Measurements from ENCODE around the gene PHF13.
"Not testable (repeated sequence)": the region's sequence is repeated elsewhere in the genome, so short reads cannot be mapped to it uniquely, and the experiment has no call there.

Gene PHF13

DNA sequence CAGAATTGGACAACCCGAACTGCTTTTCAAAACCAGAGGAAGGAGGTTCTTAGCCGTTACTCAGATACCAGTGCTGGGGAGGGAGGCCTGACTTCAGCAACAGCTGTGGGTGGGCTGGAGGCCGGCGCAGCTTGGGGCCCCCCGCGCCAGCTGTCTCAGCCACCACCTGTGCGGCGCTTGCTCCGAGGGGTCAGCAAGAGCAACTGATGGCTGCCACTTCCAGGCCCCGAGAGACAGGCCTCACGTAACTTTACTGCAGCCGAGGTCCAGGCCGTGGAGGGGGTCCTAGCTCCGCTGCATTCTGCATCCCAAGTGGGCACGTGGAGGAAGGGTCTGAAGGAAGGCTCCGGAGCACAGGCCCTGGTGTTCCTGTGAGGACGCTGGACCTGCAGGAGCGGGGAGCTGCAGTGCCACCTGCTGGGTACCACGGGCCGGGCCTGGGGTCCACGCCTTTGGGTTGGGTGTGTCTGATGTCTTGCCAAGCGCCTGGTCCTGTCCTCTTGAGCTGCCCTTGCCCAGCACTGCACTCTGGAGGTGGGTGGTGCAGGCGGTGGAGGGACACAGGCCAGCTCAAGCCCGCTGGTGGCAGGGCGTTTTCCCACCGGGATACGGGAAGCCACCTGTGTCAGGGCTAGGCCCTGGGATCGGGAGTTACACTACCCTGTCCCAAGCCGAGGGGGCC is 21.0 kb downstream of the PHF13 start:
- no peak overlapping the region for H3K4me3 ChIP-seq (replicated peaks; ENCODE audit: low read depth, low read length)
- no peaks in the 10 kb centered on the region for H3K27me3 ChIP-seq (replicated peaks; ENCODE audit: control insufficient read depth, insufficient read depth, low read length)
- DNase-seq (ENCODE audit: extremely low read depth, insufficient read length) = no peak
- H3K36me3 ChIP-seq (ENCODE audit: control insufficient read depth, insufficient read depth, low read length) = peaks cover 33% of the 10 kb centered on the region
- TF ChIP-seq, protein P1, sequence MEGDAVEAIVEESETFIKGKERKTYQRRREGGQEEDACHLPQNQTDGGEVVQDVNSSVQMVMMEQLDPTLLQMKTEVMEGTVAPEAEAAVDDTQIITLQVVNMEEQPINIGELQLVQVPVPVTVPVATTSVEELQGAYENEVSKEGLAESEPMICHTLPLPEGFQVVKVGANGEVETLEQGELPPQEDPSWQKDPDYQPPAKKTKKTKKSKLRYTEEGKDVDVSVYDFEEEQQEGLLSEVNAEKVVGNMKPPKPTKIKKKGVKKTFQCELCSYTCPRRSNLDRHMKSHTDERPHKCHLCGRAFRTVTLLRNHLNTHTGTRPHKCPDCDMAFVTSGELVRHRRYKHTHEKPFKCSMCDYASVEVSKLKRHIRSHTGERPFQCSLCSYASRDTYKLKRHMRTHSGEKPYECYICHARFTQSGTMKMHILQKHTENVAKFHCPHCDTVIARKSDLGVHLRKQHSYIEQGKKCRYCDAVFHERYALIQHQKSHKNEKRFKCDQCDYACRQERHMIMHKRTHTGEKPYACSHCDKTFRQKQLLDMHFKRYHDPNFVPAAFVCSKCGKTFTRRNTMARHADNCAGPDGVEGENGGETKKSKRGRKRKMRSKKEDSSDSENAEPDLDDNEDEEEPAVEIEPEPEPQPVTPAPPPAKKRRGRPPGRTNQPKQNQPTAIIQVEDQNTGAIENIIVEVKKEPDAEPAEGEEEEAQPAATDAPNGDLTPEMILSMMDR (IDR thresholded peaks at IDR 0.05; ENCODE audit: insufficient read depth, low read length, poor library complexity, severe bottlenecking) = peak; percentile 50

DNA sequence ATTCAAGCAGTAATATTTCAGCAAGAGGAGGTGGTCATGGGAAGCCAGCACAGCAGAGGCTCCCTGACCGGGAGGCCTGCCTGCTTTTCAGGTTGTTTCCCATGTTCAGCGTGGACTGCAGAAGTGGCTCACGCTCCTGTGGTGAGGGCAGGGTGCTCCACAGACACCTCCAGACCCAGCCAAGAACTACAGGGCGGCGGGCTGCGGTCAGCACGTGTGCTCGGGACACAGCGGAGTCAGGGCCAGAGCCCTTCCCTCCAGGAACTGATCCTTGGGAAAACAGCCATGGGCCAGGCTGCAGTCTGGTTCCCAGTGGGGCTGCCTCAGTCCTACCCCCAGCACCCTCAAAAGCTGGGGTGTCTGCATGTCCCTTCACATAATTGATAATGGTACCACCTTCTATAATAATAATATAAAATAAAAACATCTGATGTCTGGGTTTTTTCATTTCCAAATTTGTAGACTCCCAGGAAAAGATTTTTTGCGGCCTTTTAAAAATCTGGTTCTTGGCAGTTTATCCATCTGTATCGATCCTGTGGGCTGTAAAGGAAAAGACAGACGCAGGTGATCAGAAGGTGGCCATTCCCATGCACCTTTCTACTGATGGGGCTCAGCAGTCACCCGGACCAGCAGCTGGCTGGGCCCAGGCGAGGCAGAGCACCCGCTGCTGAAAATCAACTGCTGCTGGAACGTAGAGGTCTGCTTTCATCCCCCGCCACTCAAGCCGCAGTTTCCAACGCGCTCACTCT is 21.8 kb downstream of the PHF13 start:
- no peak for DNase-seq (ENCODE audit: extremely low read depth, insufficient read length)
- H3K4me3 ChIP-seq (replicated peaks; ENCODE audit: low read depth, low read length) = no peak overlapping the region
- peaks cover 33% of the 10 kb centered on the region for H3K36me3 ChIP-seq (ENCODE audit: control insufficient read depth, insufficient read depth, low read length)
- TF ChIP-seq, protein P1 (IDR thresholded peaks at IDR 0.05; ENCODE audit: insufficient read depth, low read length, poor library complexity, severe bottlenecking) = no peak
- H3K27me3 ChIP-seq (replicated peaks; ENCODE audit: control insufficient read depth, insufficient read depth, low read length) = no peaks in the 10 kb centered on the region

DNA sequence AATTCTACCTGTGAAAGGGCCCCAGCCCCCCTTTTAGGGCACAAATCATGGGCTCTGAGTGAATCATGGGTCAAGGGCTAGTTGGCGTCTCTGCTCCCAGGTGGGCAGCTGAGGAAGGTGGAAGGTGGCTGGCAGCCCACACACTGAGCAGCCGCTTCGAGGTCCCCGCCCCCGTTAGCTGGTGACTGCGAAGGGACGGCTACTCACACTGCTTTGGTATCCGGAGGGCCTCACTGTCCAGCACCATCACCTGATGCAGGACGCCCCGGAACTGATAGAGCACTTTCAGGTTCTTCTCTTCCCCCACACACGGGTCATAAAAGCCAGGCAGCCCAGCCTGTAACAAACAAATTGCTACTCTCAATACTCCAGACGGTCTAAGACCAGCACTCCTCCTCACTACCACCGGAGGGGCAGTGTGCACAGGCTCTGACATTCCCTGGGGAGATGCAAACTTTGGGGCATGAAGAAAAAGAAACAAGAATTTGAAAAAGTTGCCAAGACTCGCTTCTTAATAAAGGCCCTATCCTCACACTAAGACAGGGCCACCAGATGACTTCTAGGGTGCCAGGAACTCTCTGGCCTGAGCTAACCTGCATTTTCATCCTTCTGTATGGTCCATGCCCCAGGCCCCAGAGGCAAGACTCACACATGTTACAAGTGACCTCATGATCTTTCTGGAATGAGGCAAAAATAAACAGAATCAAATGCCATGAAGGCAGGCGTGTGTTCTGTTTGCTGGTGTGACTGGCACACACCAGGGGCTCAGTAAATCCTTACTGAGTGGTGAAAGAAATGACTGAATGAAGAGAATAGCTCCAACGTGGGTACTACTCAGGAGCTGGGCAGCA is 22.6 kb downstream of the PHF13 start:
- TF ChIP-seq, protein P1 (IDR thresholded peaks at IDR 0.05; ENCODE audit: insufficient read depth, low read length, poor library complexity, severe bottlenecking) = no peak
- Histone ChIP-seq H3K27me3 (replicated peaks; ENCODE audit: control insufficient read depth, insufficient read depth, low read length) (no peaks in the 10 kb centered on the region), H3K36me3 (ENCODE audit: control insufficient read depth, insufficient read depth, low read length) (peaks cover 33% of the 10 kb centered on the region), H3K4me3 (replicated peaks; ENCODE audit: low read depth, low read length) (no peak overlapping the region)
- no peak for DNase-seq (ENCODE audit: extremely low read depth, insufficient read length)

DNA sequence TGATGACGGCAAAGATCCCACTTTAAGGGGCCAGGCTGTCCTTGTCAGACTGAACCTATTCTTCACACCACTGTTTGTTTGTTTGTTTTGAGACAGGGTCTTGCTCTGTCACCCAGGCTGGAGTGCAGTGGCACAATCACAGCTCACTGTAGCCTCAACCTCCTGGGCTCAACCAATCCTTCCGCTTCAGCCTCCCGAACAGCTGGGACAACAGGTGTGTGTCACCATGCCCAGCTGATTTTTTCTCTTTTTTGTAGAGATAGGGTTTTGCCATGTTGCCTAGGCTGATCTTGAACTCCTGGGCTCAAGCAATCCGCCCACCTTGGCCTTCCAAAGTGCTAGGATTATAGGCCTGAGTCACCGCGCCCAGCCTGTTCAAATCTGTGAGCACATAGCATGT is 23.2 kb downstream of the PHF13 start:
- H3K27me3 ChIP-seq (replicated peaks; ENCODE audit: control insufficient read depth, insufficient read depth, low read length); DNase-seq (ENCODE audit: extremely low read depth, insufficient read length); H3K4me3 ChIP-seq (replicated peaks; ENCODE audit: low read depth, low read length): not testable (repeated sequence)
- peaks cover 33% of the 10 kb centered on the region for H3K36me3 ChIP-seq (ENCODE audit: control insufficient read depth, insufficient read depth, low read length)

DNA sequence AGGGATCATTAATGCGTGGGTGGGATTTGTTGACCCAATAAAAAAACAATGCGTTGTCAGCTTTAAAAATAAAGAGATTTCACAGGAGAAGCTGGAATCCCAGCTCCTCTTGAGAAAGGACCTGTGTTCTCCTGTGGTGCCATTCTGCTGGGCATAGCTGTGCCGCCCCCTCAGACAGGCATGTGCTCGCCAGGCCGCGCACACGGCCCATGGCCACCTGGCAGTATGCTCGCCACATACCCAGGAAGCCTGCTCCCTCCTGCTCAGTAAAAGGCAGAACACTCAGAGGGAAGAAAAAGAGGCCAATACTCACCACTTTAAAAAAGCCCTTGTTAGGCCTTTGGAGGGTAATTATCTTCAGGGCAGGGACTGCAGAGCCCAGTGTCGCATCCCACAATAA is 24.2 kb downstream of the PHF13 start:
- TF ChIP-seq, protein P1 (IDR thresholded peaks at IDR 0.05; ENCODE audit: insufficient read depth, low read length, poor library complexity, severe bottlenecking) = no peak
- no peak overlapping the region for H3K4me3 ChIP-seq (replicated peaks; ENCODE audit: low read depth, low read length)
- no peaks in the 10 kb centered on the region for H3K27me3 ChIP-seq (replicated peaks; ENCODE audit: control insufficient read depth, insufficient read depth, low read length)
- peaks cover 35% of the 10 kb centered on the region for H3K36me3 ChIP-seq (ENCODE audit: control insufficient read depth, insufficient read depth, low read length)
- DNase-seq (ENCODE audit: extremely low read depth, insufficient read length) = no peak

DNA sequence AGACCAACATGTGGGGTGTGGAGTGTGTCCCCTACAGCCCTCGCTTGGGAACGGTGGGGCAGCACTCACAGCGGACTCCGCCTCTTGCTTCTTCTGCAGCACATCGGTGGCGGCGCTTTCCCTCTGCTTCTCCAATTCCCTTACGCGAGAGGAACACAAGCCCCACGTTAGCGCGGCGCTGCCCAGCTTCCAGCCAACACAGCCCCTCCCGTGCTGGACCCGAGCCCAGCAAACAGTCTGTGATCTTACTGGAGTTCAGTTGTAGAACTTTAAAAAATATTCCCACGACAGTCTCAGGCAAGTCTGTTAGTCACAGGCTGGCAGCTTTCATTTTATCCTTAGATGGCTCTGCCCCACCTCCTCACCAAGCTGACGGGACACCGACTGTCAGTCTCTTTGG is 24.7 kb downstream of the PHF13 start:
- H3K36me3 ChIP-seq (ENCODE audit: control insufficient read depth, insufficient read depth, low read length) = peaks cover 31% of the 10 kb centered on the region

DNA sequence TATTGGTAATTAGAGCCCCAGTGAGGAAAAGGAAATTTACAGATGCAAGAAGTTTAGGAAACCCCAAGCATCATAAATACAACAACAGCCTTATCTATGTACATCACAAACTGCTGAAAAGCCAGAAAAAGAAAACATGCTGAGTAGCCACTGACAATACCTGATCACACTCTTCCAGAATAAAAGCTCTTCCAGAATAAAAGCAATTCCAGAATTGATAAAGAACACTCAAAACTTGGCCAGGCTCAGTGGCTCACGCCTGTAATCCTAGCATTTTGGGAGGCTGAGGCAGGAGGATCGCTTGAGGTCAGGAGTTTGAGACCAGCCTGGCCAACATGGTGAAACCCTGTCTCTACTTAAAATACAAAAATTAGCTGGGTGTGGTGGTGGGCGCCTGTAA is 27.3 kb downstream of the PHF13 start:
- not testable (repeated sequence) for DNase-seq (ENCODE audit: extremely low read depth, insufficient read length); H3K4me3 ChIP-seq (replicated peaks; ENCODE audit: low read depth, low read length); H3K27me3 ChIP-seq (replicated peaks; ENCODE audit: control insufficient read depth, insufficient read depth, low read length)
- H3K36me3 ChIP-seq (ENCODE audit: control insufficient read depth, insufficient read depth, low read length) = peaks cover 32% of the 10 kb centered on the region

More for the DNA sequence above, 24.7 kb downstream of the PHF13 start:
- no peaks in the 10 kb centered on the region for H3K27me3 ChIP-seq (replicated peaks; ENCODE audit: control insufficient read depth, insufficient read depth, low read length)
- H3K4me3 ChIP-seq (replicated peaks; ENCODE audit: low read depth, low read length) = no peak overlapping the region
- TF ChIP-seq, protein P1 (IDR thresholded peaks at IDR 0.05; ENCODE audit: insufficient read depth, low read length, poor library complexity, severe bottlenecking) = no peak
- no peak for DNase-seq (ENCODE audit: extremely low read depth, insufficient read length)
